Astrocyte (in vitro differentiated cells and primary cell): Measurements from ENCODE around the gene CISD3.

Experiments used
- CTCF ChIP-seq: IDR thresholded peaks from 2 replicates; pipeline ENCODE4 v1.5.1; 2011; ENCODE audit warnings: low read depth, mild to moderate bottlenecking, inconsistent platforms, low read length, moderate library complexity; ENCODE audit not compliant: insufficient read depth
- EZH2 ChIP-seq: IDR thresholded peaks from 2 replicates; pipeline ENCODE4 v1.6.1; 2012; ENCODE audit warnings: mild to moderate bottlenecking, low read length, inconsistent platforms; ENCODE audit not compliant: insufficient read depth

- TF ChIP-seq CTCF: no peak
- TF ChIP-seq EZH2: no peak
Measured at GRCh38 chr17:38751808-38752307, 21.7 kb downstream of the CISD3 start.
